ENCODE measurements around the gene SHISAL1.

DNA sequence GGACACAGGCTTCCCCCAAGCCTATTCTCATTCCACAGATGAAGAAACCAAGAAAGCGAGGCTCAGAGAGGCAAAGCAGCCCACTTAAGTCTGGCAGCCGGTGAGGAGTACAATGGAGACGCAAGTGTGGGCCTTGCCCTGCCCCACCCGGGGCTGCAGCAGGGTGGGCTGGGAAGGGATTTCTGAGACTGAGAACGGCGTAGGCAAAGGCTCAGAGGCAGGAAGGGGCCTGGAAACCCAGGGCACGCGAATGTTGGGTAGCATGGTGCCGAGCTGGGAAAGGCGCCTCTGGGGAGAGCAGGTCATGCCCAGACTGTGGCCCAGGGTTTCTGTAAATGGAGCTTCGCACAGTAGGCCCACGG is 47.5 kb upstream of the SHISAL1 start:
- TF ChIP-seq POLR2A (IDR thresholded peaks at IDR 0.05) (no peak), CTCF (IDR thresholded peaks at IDR 0.05) (no peak)
